Stimulated activated CD4-positive, alpha-beta T cell treated with anti-CD3 and anti-CD28 coated beads, Interleukin-15, amount 100 ng/mL, for 1 hour (primary cell): ENCODE results near the gene PRKAA1.
"Not testable (repeated sequence)": the region's sequence is repeated elsewhere in the genome, so short reads cannot be mapped to it uniquely, and the experiment has no call there.

Experiments
- DNase-seq, 2 donors: peaks; one replicate each; pipeline ENCODE4 v3.0.0-alpha.2; 2020; ENCODE audit warnings: low read depth in 1 of 2, low spot score in 1 of 2

PRKAA1 gene

DNA sequence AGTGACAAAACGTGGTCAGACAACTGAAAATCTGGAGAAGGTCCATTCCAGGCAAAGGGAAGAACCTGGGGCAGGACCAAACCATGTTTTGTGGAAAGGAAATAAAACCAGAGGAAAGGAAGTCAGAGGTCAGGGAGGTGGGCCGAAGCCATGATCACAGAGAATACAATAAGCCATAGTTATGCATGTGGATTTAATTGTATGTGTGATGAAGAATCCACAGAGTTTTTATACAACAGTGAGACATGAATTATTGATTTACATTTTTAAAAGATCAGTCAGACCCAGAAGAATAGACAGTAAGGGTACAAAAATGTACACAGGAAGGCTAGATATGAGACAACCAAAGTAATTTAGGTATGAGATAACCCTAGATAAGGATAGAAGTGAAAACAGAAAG, 63.2 kb downstream of the PRKAA1 start:
- DNase-seq = no peak

DNA sequence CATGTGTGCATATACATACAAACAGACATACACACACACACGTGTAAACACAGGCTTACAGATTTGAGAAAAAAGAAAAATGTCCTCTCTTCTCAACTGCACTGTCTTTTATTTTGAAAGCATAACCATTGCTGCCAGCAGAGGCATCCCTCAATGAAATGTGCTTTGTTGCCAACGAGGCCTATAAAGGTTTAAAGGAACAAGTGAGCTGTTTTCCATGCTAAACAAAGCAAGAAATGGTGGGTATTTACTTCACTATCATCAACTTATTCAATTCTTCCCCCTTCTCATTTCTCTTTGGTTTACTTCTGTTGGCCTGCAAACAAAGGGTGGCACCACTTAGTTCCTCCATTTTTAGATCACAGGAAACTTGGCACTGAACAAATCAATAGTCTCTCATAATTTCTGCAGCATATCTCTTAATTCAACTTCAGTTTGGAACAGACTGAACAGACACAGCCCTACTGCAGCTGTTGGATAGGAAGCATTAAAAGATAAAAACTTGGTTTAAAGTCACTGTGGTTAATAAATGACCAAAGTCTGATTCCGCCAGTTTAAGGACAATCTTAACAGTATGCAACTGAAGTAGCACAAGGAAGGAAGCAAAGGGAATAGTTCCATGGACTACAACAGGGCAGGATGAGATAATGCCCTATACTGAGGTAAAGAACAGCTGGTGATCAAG, 64.2 kb downstream of the PRKAA1 start:
- no peak for DNase-seq

DNA sequence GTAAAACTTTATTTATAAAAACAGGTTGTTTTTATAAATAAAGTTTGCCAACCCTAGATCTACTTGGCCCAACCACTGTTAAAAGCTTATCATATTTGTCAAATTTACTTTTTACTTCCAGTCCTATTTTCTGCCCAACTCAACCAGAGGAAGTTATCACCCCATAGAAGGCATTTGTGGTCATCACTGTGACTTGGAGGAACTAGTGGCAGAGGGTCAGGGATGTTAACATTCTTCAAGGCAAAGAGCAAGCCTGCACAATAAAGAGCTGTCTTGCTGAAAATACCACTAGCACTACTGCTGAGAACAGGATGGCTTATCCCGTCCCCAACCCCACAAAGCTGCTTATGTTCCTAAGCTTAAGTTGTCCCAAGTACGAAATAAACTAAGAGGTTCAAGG, 64.7 kb downstream of the PRKAA1 start:
- DNase-seq = no peak

DNA sequence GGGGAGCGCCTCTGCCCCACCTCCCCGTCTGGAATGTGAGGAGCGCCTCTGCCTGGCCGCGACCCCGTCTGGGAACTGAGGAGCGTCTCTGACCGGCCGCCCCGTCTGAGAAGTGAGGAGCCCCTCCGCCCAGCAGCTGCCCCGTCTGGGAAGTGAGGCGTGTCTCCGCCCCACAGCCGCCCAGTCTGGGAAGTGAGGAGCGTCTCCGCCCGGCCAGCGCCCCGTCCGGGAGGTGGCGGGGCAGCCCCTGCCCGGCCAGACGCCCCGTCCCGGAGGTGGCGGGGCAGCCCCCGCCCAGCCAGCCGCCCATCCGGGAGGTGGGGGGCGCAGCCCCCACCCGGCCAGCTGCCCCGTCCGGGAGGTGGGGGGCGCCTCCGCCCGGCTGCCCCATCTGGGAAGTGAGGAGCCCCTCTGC, 75.7 kb downstream of the PRKAA1 start:
- DNase-seq = not testable (repeated sequence)

DNA sequence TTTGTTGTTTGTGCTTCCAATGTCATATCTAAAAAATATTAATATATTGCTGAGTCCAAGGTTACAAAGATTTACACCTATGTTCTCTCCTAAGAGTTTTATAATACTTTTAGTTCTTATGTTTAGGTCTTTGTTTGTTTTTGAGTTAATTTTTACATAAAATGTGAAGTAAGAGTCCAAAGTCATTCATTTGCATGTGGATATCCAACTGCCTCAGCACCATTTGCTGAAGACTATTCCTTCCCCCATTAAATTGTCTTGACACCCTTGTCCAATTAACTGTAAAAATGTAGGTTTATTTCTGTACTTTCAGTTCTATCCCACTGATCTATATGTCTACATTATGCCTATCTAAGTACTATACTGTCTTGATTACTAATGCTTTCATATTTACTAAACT, 78.1 kb downstream of the PRKAA1 start:
- DNase-seq = no peak

DNA sequence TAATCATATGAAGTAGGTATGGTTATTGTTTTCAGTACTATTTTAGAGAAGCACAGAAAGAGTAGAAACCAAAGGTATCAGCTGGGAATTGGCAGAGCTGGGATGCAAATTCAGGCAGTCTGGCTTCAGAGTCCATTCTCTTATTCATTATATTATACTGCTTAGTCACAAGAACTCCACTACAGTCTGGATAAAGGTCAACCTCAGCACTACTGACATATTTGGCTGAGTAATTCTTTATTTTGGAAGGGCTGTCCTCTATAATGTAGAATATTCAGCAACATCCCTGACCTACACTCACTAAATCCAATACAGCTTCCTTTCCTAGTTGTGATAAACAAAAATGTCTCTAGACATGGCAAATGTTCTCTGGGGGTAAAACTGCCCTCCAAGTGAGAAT, 80.9 kb downstream of the PRKAA1 start:
- DNase-seq = no peak

DNA sequence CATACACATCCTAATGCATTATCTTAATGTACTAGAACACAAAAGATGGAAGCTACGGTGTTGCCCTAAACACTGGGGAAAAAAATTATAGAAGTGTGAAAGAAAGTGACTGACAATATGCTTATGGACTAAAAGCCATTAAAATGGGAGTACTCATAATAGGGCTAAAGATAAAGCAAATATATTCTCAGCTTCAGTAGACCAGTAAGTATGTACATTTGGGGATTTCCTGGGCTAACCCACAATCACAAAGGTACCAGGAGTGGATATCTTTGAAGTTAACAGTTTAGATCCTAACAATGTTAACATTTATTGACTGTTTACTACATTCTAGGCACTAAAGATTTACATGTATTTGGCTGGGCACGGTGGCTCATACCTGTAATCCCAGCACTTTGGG, 81.6 kb downstream of the PRKAA1 start:
- DNase-seq = no peak

DNA sequence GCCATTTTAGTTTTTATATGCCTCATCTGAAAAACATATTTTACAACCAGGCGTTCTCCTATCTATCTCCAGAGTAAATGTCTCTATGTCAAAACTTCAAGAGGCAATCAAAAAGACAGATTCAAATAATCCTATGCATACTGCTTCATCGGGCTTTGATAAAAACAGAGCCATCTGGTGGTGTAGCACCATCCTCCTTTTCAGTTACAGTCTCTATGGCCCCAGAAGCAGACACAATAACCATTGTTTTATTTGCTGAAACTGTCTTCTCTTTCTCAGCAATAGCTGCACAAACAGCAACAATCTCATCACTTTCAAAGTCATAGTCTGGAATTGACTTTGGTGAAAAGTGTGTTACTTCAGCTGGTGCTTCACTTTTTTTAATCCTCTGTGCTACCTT, 82.2 kb downstream of the PRKAA1 start:
- no peak for DNase-seq

DNA sequence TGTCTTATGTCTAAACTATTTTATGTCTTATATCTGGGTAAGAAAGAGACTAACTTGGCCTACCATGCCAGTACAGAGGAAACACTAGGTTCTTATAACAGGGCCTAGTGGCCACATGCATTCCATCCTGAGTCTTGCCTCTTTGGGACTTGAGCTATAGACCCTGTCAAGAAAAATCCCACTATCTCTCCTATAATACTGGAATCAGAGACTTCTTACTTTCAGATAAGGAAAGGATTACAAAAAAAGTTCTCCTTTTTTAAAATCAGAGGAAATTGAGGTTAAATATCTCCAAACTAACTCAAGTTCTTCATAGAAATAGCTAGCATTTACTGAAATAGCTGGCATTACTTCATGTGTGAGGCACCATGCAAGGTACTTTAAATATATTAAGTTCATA, 84.2 kb downstream of the PRKAA1 start:
- DNase-seq = no peak

DNA sequence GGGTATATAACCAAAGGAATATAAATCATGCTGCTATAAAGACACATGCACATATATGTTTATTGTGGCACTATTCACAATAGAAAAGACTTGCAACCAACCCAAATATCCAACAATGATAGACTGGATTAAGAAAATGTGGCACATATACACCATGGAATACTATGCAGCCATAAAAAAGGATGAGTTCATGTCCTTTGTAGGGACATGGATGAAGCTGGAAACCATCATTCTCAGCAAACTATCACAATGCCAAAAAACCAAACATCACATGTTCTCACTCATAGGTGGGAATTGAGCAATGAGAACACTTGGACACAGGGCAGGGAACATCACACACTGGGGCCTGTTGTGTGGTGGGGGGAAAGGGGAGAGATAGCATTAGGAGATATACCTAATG, 87.6 kb downstream of the PRKAA1 start:
- DNase-seq = not testable (repeated sequence)
